ENCODE measurements around the gene TFF1. TPM values are rescaled to one million over a fixed set of nuclear protein-coding genes. Genes with fewer than 3 reads are reported as not detected.

Gene TFF1
- total RNA-seq, 1 donor from 2014 or later = not detected

GRCh38 chr21:42384989-42385388 lies 18.7 kb upstream of the TFF1 start:
- Histone ChIP-seq H3K9me3 (peaks cover 0 to 10% of the 10 kb centered on the region in 2 donors), H3K27me3 (no peaks in the 10 kb centered on the region), H3K4me1 (no peaks in the 10 kb centered on the region), H3K4me3 (no peak overlapping the region), H3K27ac (no peak overlapping the region), H3K36me3 (no peaks in the 10 kb centered on the region)
- intact Hi-C loops (cut with DNase I) = no loop called here
- no peak for TF ChIP-seq CTCF (IDR thresholded peaks at IDR 0.05)
- no peak for DNase-seq (ENCODE audit: low spot score in 2 of 2)

- Histone ChIP-seq H3K9me3 (peaks cover 0 to 10% of the 10 kb centered on the region in 2 donors), H3K4me1 (no peaks in the 10 kb centered on the region), H3K27ac (no peak overlapping the region), H3K4me3 (no peak overlapping the region), H3K27me3 (no peaks in the 10 kb centered on the region), H3K36me3 (no peaks in the 10 kb centered on the region)
- intact Hi-C loops (cut with DNase I) = no loop called here
- no peak for TF ChIP-seq CTCF (IDR thresholded peaks at IDR 0.05)
- no peak for DNase-seq (ENCODE audit: low spot score in 2 of 2)
These were observed 18.0 kb upstream of the TFF1 start for GRCh38 chr21:42384156-42384945.

GRCh38 chr21:42383331-42383730 lies 17.0 kb upstream of the TFF1 start:
- intact Hi-C loops (cut with DNase I) = no loop called here
- Histone ChIP-seq H3K4me1 (no peaks in the 10 kb centered on the region), H3K36me3 (no peaks in the 10 kb centered on the region), H3K27ac (no peak overlapping the region), H3K4me3 (no peak overlapping the region), H3K27me3 (no peaks in the 10 kb centered on the region), H3K9me3 (peaks cover 0 to 10% of the 10 kb centered on the region in 2 donors)
- DNase-seq (ENCODE audit: low spot score in 2 of 2) = no peak
- TF ChIP-seq CTCF (IDR thresholded peaks at IDR 0.05) = no peak

GRCh38 chr21:42382915-42383314 lies 16.6 kb upstream of the TFF1 start:
- intact Hi-C loops (cut with DNase I) = no loop called here
- Histone ChIP-seq H3K9me3 (peaks cover 0 to 10% of the 10 kb centered on the region in 2 donors), H3K4me1 (no peaks in the 10 kb centered on the region), H3K36me3 (no peaks in the 10 kb centered on the region), H3K27me3 (no peaks in the 10 kb centered on the region), H3K4me3 (no peak overlapping the region), H3K27ac (no peak overlapping the region)
- DNase-seq (ENCODE audit: low spot score in 2 of 2) = no peak
- TF ChIP-seq CTCF (IDR thresholded peaks at IDR 0.05) = no peak

- DNase-seq (ENCODE audit: low spot score in 2 of 2) = no peak
- Histone ChIP-seq H3K27ac (no peak overlapping the region), H3K4me3 (no peak overlapping the region), H3K4me1 (no peaks in the 10 kb centered on the region), H3K36me3 (no peaks in the 10 kb centered on the region), H3K27me3 (no peaks in the 10 kb centered on the region), H3K9me3 (peaks cover 0 to 10% of the 10 kb centered on the region in 2 donors)
- intact Hi-C loops (cut with DNase I) = no loop called here
- TF ChIP-seq CTCF (IDR thresholded peaks at IDR 0.05) = peak in 1 of 3 experiments; percentile 16
These were observed 15.1 kb upstream of the TFF1 start for GRCh38 chr21:42381347-42381984.

All from ascending aorta (tissue), 2 donors.